ENCODE data around the gene DGKK.

Gene DGKK

DNA sequence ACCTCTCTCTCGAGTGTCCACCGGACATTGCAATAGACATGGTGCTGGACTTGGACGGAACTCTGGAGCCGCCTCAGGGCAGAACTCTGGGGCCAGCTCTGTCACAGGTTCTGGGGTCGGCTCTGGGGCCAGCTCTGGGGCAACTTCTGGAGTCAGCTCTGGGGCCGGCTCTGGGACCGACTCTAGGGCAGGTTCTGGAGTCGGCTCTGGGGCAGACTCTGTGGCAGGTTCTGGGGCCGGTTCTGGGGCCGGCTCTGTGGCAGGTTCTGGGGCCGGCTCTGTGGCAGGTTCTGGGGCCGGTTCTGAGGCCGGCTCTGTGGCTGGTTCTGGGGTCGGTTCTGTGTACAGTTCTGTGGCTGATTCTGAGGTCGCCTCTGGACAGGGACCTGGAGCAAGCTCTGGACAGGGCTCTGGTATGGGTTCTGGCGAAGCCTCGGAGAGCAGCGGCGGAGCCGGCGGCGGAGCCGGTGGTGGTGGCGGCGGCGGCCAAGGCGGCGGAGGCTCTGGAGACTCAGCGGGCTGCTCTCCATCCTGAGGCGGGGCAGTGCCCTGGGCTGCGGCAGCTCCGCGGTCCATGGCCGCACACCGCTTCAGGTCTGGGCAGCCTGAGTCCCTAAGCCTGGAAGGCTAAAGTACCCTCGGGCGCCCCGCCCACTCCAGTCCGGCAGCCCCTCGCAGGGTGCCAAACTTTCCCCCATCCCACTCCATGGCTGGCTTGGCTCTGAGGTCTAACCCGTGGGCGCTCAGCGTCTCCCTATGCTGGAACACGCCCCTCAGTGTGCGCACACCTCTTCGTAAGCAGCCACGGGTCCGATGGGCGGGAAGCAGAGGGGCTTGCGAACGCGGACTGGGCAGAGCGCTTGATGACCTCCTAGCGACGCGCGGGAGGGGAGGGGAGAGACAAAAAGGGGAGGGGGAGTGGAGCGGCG is at the start of gene DGKK:
DGKK (minus strand) TSS at position 723 of the 929 bp plus-strand sequence; CDS start at position 576, 147 bp downstream.
- DNase-seq (ENCODE audit: low read depth in 2 of 2), result no peak

DNA sequence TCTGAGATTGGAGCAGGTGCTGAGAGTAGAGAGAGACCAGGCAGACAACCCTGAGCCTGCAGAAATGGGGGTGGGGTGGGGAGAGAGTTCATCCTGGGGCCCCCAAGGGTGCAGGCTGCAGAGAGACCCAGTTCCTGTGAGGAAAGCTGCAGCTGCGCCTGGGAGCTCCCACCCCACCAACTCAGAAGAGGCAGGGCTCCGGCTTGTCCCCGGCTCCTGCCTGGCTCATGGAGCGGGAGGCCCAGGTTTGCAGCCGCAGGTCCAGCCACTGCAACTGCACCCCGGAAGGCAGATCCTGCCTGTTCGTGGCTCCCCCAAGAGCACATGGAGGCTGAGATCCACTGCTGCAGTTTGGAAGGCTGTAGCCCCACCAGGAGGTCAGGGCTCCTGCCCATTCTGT is 44.2 kb upstream of the DGKK start:
- DNase-seq (ENCODE audit: low read depth in 2 of 2), result no peak

- no peak for DNase-seq (ENCODE audit: low read depth in 2 of 2)
Measured at GRCh38 chrX:50497114-50497513, 26.5 kb upstream of the DGKK start.

- DNase-seq (ENCODE audit: low read depth in 2 of 2), result no peak
Measured at GRCh38 chrX:50495616-50496015, 25.0 kb upstream of the DGKK start.

- no peak for DNase-seq (ENCODE audit: low read depth in 2 of 2)
Measured at GRCh38 chrX:50492720-50493119, 22.1 kb upstream of the DGKK start.

GRCh38 chrX:50484662-50485061 is 14.0 kb upstream of the DGKK start:
- DNase-seq (ENCODE audit: low read depth in 2 of 2), result no peak

GRCh38 chrX:50483283-50483682 is 12.7 kb upstream of the DGKK start:
- DNase-seq (ENCODE audit: low read depth in 2 of 2), result no peak

GRCh38 chrX:50475208-50475607 is 4.6 kb upstream of the DGKK start:
- DNase-seq (ENCODE audit: low read depth in 2 of 2), result no peak

DNA sequence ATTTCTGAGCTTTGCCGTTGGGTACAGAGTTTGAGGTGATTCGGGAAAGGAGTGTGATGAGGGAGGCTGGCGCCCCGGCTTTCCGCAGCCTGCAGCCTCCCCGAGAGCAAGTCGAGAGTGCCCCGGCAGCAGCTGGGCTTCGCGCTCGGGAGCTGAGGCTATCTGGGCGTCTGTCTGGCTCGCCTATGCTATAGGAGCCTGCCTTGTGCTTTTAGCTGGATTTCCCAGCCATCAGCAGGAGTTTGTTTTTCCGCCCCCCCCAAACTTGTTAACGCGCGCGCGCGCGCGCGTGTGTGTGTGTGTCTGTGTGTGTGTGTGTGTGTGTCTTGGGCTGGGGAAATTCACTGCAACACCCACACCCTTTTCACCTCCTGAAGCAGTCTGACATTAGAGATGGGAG is 765 bp upstream of the DGKK start:
- no peak for DNase-seq (ENCODE audit: low read depth in 2 of 2)

- no peak for DNase-seq (ENCODE audit: low read depth in 2 of 2)
Measured at GRCh38 chrX:50469206-50469605, 1.4 kb downstream of the DGKK start.

DNA sequence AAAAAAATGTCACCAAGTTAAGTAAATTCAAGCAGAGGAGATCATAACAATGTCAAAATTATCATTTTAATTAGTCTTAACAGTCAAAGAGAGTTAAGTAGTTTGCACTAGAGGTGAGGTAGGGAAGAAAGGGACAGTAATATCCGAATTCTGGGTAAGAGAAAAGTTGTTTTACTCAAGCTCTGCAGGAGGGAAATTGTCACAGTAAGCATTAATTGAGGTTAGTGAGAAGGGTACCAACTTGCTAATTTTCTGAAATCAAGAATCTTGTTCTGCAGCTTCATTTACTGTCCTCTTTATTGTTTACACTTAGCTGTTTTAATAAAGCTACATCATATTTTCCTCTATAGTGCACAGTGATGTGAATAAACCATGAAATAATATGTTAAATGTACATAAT is 11.0 kb downstream of the DGKK start:
- no peak for DNase-seq (ENCODE audit: low read depth in 2 of 2)

GRCh38 chrX:50458483-50458882 is 12.1 kb downstream of the DGKK start:
- no peak for DNase-seq (ENCODE audit: low read depth in 2 of 2)

DNA sequence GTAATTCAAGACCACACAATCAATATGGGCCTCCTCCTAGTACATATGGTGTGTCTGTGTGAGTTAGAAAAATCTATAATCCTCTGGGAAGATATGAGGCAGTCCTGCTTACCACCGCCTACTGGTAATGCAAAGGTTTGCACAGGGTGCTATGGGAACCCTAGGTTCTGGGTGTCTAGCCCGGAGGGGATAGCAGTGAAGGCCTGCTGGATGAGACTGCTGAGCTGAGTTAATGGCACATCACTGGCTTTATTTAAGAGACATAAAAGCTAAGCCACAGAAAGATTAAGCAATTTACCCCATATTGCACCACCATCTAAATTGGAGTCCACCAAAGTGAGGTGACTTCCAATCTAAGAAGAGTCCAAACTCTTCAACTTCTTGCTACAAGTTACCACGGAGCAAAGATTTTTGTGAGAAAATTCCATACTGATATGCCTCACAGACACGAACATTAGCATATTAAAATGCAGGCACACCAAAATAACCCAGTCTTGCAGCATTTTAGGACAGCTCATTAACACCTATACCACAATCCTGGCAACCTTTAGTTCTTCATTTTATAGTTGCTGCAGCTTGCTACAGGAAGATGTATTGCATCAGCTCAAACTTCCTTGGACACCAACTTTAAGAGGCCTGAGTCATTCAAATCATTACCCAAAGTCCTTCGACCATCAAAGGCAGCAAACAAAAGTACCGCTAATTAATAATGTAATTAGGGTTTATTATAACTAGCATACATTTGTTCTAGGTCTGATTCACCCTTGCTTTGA is 13.7 kb downstream of the DGKK start:
- no peak for DNase-seq (ENCODE audit: low read depth in 2 of 2)

DNA sequence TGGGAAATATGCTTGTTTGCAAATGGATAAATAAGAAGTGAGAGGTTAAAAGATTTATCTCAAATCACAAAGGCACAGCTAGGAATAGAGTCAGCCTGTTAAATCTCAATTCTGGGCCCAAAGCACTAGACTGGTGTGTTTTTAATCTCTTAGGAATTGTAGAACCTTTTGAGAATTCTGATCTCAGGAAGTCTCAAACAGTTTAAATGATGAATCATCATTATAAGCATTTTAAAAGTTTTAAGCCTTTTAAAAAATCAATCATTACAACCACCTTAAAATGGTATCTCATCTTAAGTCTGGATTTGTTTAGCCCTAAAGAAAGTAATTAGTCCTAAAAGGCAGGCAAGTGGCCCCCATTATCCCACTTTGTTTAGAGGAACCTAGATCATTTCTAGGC is 17.8 kb downstream of the DGKK start:
- DNase-seq (ENCODE audit: low read depth in 2 of 2), result no peak

DNA sequence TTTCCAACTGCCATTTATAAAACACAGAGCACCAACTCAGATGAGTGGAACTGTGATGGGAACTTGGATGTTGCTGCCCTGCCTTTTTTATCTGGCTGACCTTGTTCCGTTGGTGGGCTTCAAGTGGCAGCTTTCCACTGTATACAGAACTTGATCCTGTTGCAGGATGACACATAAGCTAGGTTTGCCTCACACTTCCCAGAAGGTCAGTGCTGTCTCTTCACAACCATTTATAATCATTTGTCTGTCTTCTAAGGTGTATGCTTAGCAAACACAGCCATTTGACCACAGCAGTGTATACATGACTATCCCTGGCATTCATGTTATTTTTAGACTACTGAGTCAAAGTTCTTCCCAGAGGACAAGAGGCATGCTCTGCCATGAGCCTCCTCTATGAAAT is 20.3 kb downstream of the DGKK start:
- DNase-seq (ENCODE audit: low read depth in 2 of 2), result no peak

- no peak for DNase-seq (ENCODE audit: low read depth in 2 of 2)
Measured at GRCh38 chrX:50448565-50448964, 22.1 kb downstream of the DGKK start.

DNA sequence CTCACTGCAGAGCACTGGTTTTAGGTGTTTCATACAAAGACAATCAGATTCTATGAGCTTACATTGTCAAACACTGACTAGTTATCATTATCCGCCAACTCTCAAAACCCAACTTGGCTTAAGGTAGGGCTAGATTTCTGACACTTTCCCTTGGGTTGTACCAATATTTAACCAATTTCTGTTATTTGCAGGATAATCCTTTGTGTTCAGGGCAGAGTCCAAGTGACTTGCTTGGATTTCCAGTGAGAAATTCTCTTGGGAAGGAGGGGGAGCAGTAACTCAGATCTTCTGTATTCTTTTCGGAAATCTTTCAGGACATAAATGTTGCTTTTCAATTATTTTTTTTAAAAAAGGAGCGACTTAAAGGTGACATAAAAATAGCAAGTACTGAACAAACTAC is 23.1 kb downstream of the DGKK start:
- DNase-seq (ENCODE audit: low read depth in 2 of 2), result no peak

GRCh38 chrX:50442426-50443116 is 28.1 kb downstream of the DGKK start:
- no peak for DNase-seq (ENCODE audit: low read depth in 2 of 2)

DNA sequence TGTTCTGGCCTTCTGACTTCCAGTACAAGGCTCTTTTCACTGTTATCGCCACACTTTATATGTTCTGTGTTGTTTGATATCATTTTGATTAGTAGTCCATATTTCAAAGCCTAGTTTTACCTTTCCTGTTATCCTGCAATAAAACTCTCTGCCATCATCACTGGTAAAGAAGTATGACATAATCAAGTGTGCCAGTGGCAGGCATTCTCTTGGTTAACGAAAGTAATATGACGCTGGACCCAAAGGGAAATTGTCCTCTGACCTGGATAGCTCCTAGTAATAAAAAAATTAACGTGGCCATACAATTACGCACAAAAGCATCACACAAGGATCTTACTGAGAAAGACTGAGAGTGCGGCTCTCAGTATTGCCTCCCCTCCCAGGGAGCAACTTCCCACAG is 33.8 kb downstream of the DGKK start:
- no peak for DNase-seq (ENCODE audit: low read depth in 2 of 2)

GRCh38 chrX:50432829-50433289 is 37.8 kb downstream of the DGKK start:
- no peak for DNase-seq (ENCODE audit: low read depth in 2 of 2)

- no peak for DNase-seq (ENCODE audit: low read depth in 2 of 2)
Measured at GRCh38 chrX:50431623-50432022, 39.0 kb downstream of the DGKK start.

- no peak for DNase-seq (ENCODE audit: low read depth in 2 of 2)
Measured at GRCh38 chrX:50430917-50431575, 39.6 kb downstream of the DGKK start.
